K562 (cell line): Measurements from ENCODE around the gene FBXO46. TPM values are rescaled to one million over a fixed set of nuclear protein-coding genes. Genes with fewer than 3 reads are reported as not detected.
A peak's percentile ranks its signal among the peaks of the same experiment; 100 is the strongest.

ENCODE experiments used
- ATAC-seq: fragments of 200-7000 bp; cut with Tn5 transposase; 3 replicates; pipeline ENCODE4 v1.9.1; 2020; ENCODE audit warnings: moderate library complexity
- BruUV-seq: library from RNA; stranded (reverse); fragments of 400-500 nt; replicated peaks from 2 replicates; lab custom pipeline; 2021; lab: Mats Ljungman, UMichigan
- CTCF ChIA-PET: fragments of 300-600 bp; formaldehyde crosslinking; extraction: SDS; loops from one replicate; lab custom pipeline; 2021; ENCODE audit warnings: low intra/inter-chr PET ratio; lab: Yijun Ruan, JAX
- POLR2A ChIA-PET: fragments of 300-600, 350-650 bp; sonication (Branson Sonifier 250); formaldehyde crosslinking; extraction: SDS; loops from one replicate; lab custom pipeline; 2021; ENCODE audit warnings: antibody characterized with exemption, inconsistent platforms; lab: Yijun Ruan, JAX
- DNase-seq, 4 experiments: peaks; one replicate each; pipeline versions ENCODE4 v3.0.0 to v3.0.0-alpha.2; 2011 to 2018; ENCODE audit warnings: low spot score in 3 of 4, mixed read lengths in 3 of 4; ENCODE audit errors: extremely low read depth in 1 of 4
- FAIRE-seq: peaks from 2 replicates; lab custom pipeline; 2011; peaks lifted over from hg19 to GRCh38; lab: Jason Lieb, UNC
- H2AFZ ChIP-seq: 2 replicates; pipeline ENCODE4 v1.6.0; 2011; ENCODE audit warnings: low read depth, low read length, control low read depth, inconsistent platforms
- H3K27ac ChIP-seq: fragments of 200-600 bp; 3 replicates; pipeline ENCODE4 v1.8.0; 2011; ENCODE audit warnings: low read depth, mild to moderate bottlenecking, control low read depth, inconsistent platforms, low read length, moderate library complexity, mixed read lengths; ENCODE audit errors: extremely low read depth
- H3K27me3 ChIP-seq, 2 experiments: fragments of 300-600 bp in 1 of 2; 2 replicates in 1 of 2; 3 replicates in 1 of 2; pipeline versions ENCODE4 v1.6.0 to v1.8.0; 2011; ENCODE audit warnings: inconsistent platforms in 2 of 2, low read length in 2 of 2, mild to moderate bottlenecking in 1 of 2, mixed read lengths in 1 of 2, moderate library complexity in 1 of 2; ENCODE audit not compliant: control insufficient read depth in 2 of 2, insufficient read depth in 2 of 2
- H3K36me3 ChIP-seq: fragments of 300-600 bp; 3 replicates; pipeline ENCODE4 v1.8.0; 2011; ENCODE audit warnings: mild to moderate bottlenecking, low read length, inconsistent platforms; ENCODE audit not compliant: control insufficient read depth, insufficient read depth
- H3K4me1 ChIP-seq, 2 experiments: fragments of 200-600 bp in 1 of 2; replicated peaks in 1 of 2; 2 replicates in 1 of 2; 3 replicates in 1 of 2; pipeline versions ENCODE4 v1.5.1 to v1.8.0; 2011; ENCODE audit warnings: inconsistent platforms in 2 of 2, low read length in 2 of 2, mild to moderate bottlenecking in 1 of 2, mixed read lengths in 1 of 2, moderate library complexity in 1 of 2; ENCODE audit not compliant: control insufficient read depth in 2 of 2, insufficient read depth in 2 of 2
- H3K4me2 ChIP-seq: 2 replicates; pipeline ENCODE4 v1.6.1; 2011; ENCODE audit warnings: low read length, control low read depth, inconsistent platforms, mixed read lengths; ENCODE audit not compliant: insufficient read depth
- H3K4me3 ChIP-seq: fragments of 200-600 bp; sonication (generic), shearing (Covaris generic); 2 replicates; pipeline ENCODE4 v1.5.1; 2016; ENCODE audit warnings: control low read depth, inconsistent platforms
- H3K79me2 ChIP-seq: fragments of 200-600 bp; 3 replicates; pipeline ENCODE4 v1.8.0; 2011; ENCODE audit warnings: low read length, inconsistent platforms; ENCODE audit not compliant: control insufficient read depth, insufficient read depth
- H3K9ac ChIP-seq, 2 experiments: 2 replicates each; pipeline versions ENCODE4 v1.6.0 to v1.6.1; 2011; ENCODE audit warnings: low read depth in 2 of 2, low read length in 2 of 2, control low read depth in 1 of 2, inconsistent platforms in 1 of 2, mild to moderate bottlenecking in 1 of 2, mixed read lengths in 1 of 2; ENCODE audit not compliant: insufficient read depth in 1 of 2
- H3K9me1 ChIP-seq: one replicate; pipeline ENCODE4 v1.6.0; 2011; ENCODE audit warnings: inconsistent platforms, mild to moderate bottlenecking, low read length, moderate library complexity; ENCODE audit not compliant: control insufficient read depth, insufficient read depth
- H3K9me3 ChIP-seq: replicated peaks from 2 replicates; pipeline ENCODE4 v1.5.1; 2011; ENCODE audit warnings: low read depth, low read length, inconsistent platforms; ENCODE audit not compliant: control insufficient read depth, insufficient read depth
- H4K20me1 ChIP-seq: replicated peaks from 2 replicates; pipeline ENCODE4 v1.6.1; 2011; ENCODE audit warnings: low read length, inconsistent platforms, mixed read lengths; ENCODE audit not compliant: control insufficient read depth, insufficient read depth
- PRPF4 ChIP-seq: fragments of 200-400 bp; formaldehyde crosslinking; IDR thresholded peaks from one replicate; pipeline ENCODE4 v1.6.1; 2017; ENCODE audit warnings: low read length, low read depth, mild to moderate bottlenecking; ENCODE audit not compliant: insufficient read depth, poor library complexity, severe bottlenecking
- RBFOX2 ChIP-seq: fragments of 200-400 bp; formaldehyde crosslinking; IDR thresholded peaks from 2 replicates; pipeline ENCODE4 v1.6.1; 2017; ENCODE audit warnings: low read depth, mild to moderate bottlenecking, low read length, moderate library complexity
- WGBS: fragments of 100-300 bp; shearing (Covaris generic); methylation state at CpG from one replicate; pipeline ENCODE4 v1.1.6; 2016; ENCODE audit warnings: low coverage, mixed read lengths; ENCODE audit not compliant: insufficient coverage; ENCODE audit errors: missing lambda C conversion rate; 5-methylcytosine and 5-hydroxymethylcytosine counted together
- in situ Hi-C: fragments of 300-500 bp; cut with MboI; formaldehyde crosslinking; loops from 4 replicates; pipeline ENCODE4 v1.15.0; 2018; ENCODE audit warnings: inconsistent platforms, mixed read lengths
- intact Hi-C: fragments of 100-400 bp; cut with micrococcal nuclease; formaldehyde crosslinking; loops from 2 replicates; pipeline ENCODE4 v1.14.2; 2022
- polyA plus RNA-seq, 8 experiments: library from polyadenylated mRNA; depleted of rRNA in 4 of 8; stranded (reverse) in 5 of 8; unstranded in 3 of 8; fragments of >200 nt; fragmentation: Nextera tagmentation in 2 of 8; fragmentation: Illumina TruSeq in 1 of 8; extraction: Ambion mirVana in 2 of 8; extraction: Trizol in 1 of 8; gene quantifications; 2 replicates each; pipeline versions ENCODE4 v1.2.1 to v1.2.3, GENCODE V29; 2011 to 2014; ENCODE audit warnings: inconsistent platforms in 1 of 8, missing spikeins in 1 of 8
- total RNA-seq, 7 experiments: library from RNA; depleted of rRNA in 6 of 7; stranded (reverse); fragments of >200 nt in 6 of 7; fragmentation: Illumina TruSeq in 2 of 7; extraction: Trizol in 2 of 7; gene quantifications; 2 replicates each; pipeline versions ENCODE4 v1.2.1 to v1.2.3, GENCODE V29; 2011 to 2021; ENCODE audit warnings: low replicate concordance in 1 of 7

The FBXO46 gene
- total and polyA plus RNA-seq, 9 of the 15 experiments (the other 6 are each of a cell fraction or from before 2014, with no cell fraction given) = 1.5 to 36.1 (median 7.3) TPM

DNA sequence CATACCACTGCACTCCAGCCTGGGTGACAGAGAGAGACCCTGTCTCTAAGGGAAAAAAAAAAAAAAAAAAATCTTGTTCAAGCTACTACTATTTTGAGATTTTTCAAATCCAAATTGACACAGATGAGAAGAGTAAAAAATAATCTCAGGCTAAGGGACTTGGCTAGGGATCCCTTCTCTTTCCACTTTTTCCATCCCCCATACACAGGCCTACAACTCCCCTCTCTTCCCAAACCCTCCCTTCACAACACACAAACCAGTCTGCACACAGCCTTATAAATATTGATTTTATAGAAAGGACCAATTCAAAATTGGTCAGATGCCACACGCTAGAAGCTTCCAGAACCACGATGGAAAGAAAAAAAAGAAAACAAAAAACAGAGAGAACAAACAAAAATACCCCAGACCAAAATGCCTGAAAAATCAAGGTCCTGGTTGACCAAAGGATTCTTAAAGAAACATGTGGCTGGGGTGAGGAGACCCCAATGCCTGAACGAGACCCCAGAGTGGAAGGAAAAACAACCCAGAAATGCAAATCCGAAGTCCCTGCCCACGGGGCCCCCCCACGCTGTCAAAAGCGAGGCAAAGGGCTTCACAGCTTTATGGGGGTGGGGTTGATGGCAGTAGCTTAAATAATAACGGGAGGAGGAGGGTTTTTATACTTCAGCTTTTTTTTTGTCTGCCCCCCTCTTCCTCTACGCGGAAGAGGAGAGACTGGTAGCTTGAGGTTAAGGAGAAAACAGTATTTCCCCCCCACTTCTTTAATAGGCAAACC, 20.2 kb downstream of the FBXO46 start:
- POLR2A ChIA-PET = interaction anchor here (0.6 to 3.9 kb wide), 5 partner anchors 12 to 709 kb away, joined by 3 to 20 read pairs (median 3); partner anchors contain the start of genes FBXO46, QPCTL and SNRPD2
- in situ Hi-C loops = no loop called here
- no TSS peak for BruUV-seq
- no peak for TF ChIP-seq PRPF4
- TF ChIP-seq RBFOX2 = peak; percentile 6; the same call in 1 of the 2 replicates
- Histone ChIP-seq H3K79me2 (peaks cover 28% of the 10 kb centered on the region), H3K36me3 (peaks cover 41% of the 10 kb centered on the region; the same call in 2 of the 3 replicates), H3K27ac (no peak overlapping the region), H4K20me1 (no peaks in the 10 kb centered on the region), H3K4me3 (no peak overlapping the region), H3K9me3 (no peaks in the 10 kb centered on the region), H3K9me1 (no peaks in the 10 kb centered on the region), H3K4me1 (peaks cover 5 to 22% of the 10 kb centered on the region in 2 experiments; a peak in 3 of 5 replicates), H3K27me3 (no peaks in the 10 kb centered on the region), H2AFZ (no peak overlapping the region), H3K9ac (no peak overlapping the region), H3K4me2 (no peak overlapping the region)
- DNase-seq = no peak
- 71% methylated on average over 9 of the region's 10 CpGs for WGBS
- no peak for FAIRE-seq
- ATAC-seq = no peak
- CTCF ChIA-PET = no interaction called here
- intact Hi-C loops = no loop called here
